K562 (cell line): ENCODE measurements around the gene IQGAP3. TPM values are rescaled to one million over a fixed set of nuclear protein-coding genes. Genes with fewer than 3 reads are reported as not detected.

Experiments
- CREM ChIP-seq: IDR thresholded peaks from 2 replicates; pipeline ENCODE4 v1.6.1; 2014; ENCODE audit warnings: antibody characterized with exemption, low read depth
- ETV6 ChIP-seq, 3 experiments: fragments of 150-350 bp in 1 of 3; sonication (generic) in 1 of 3; formaldehyde crosslinking in 1 of 3; IDR thresholded peaks; 2 replicates each; pipeline versions ENCODE4 v1.6.1 to v1.8.0; 2014 to 2022; ENCODE audit warnings: borderline replicate concordance in 2 of 3, low read depth in 2 of 3, antibody characterized with exemption in 1 of 3, low read length in 1 of 3, mild to moderate bottlenecking in 1 of 3, missing genetic modification reagents in 1 of 3
- HDAC6 ChIP-seq: IDR thresholded peaks from 2 replicates; pipeline ENCODE4 v1.6.1; 2012; ENCODE audit warnings: low read depth, mild to moderate bottlenecking, control low read depth, inconsistent platforms, low read length, moderate library complexity
- HEY1 ChIP-seq: fragments of 250-450 bp; sonication (Bioruptor Pico); IDR thresholded peaks from 2 replicates; pipeline ENCODE4 v1.5.0; 2020; ENCODE audit warnings: mild to moderate bottlenecking, moderate library complexity, borderline replicate concordance
- IRF1 ChIP-seq: sonication (generic); formaldehyde crosslinking; IDR thresholded peaks from 2 replicates; pipeline ENCODE4 v1.8.0; 2022; ENCODE audit warnings: missing genetic modification reagents, mild to moderate bottlenecking, borderline replicate concordance
- MCM2 ChIP-seq: fragments of 450-650 bp; IDR thresholded peaks from 2 replicates; pipeline ENCODE4 v1.6.1; 2017; ENCODE audit warnings: low read depth, mild to moderate bottlenecking
- PHB2 ChIP-seq: fragments of 450-650 bp; IDR thresholded peaks from 2 replicates; pipeline ENCODE4 v1.6.1; 2017; ENCODE audit warnings: low read depth
- PYGO2 ChIP-seq: fragments of 450-650 bp; IDR thresholded peaks from 2 replicates; pipeline ENCODE4 v1.6.1; 2016; ENCODE audit warnings: mild to moderate bottlenecking, missing genetic modification characterization, moderate library complexity, missing compliant biosample characterization
- REST ChIP-seq, 2 experiments: fragments of 450-650 bp; formaldehyde crosslinking in 1 of 2; IDR thresholded peaks; 2 replicates each; pipeline versions ENCODE4 v1.4.0 to v1.6.1; 2014 to 2020; ENCODE audit warnings: mild to moderate bottlenecking in 2 of 2, borderline replicate concordance in 1 of 2, low read depth in 1 of 2
- SMC3 ChIP-seq: conservative IDR thresholded peaks from 2 replicates; pipeline ENCODE4 v1.6.1; 2011; ENCODE audit warnings: low read depth, low read length, improper control_type of control experiment; ENCODE audit not compliant: insufficient read depth
- TAF1 ChIP-seq: IDR thresholded peaks from 2 replicates; pipeline ENCODE4 v1.6.1; 2011; ENCODE audit warnings: mild to moderate bottlenecking, low read length, moderate library complexity; ENCODE audit not compliant: insufficient read depth, control insufficient read depth, severe bottlenecking; ENCODE audit errors: extremely low read depth
- ZBTB8A ChIP-seq: fragments of 450-650 bp; IDR thresholded peaks from 2 replicates; pipeline ENCODE4 v1.6.1; 2018; ENCODE audit warnings: mild to moderate bottlenecking, moderate library complexity; ENCODE audit not compliant: partially characterized antibody
- ZFP36 ChIP-seq: fragments of 150-350 bp; IDR thresholded peaks from 2 replicates; pipeline ENCODE4 v1.6.1; 2018; ENCODE audit warnings: low read length, low read depth; ENCODE audit not compliant: partially characterized antibody
- ZFPM2 ChIP-seq: fragments of 250-450 bp; sonication (Bioruptor Pico); IDR thresholded peaks from 2 replicates; pipeline ENCODE4 v1.5.1; 2022; ENCODE audit warnings: mild to moderate bottlenecking
- ZNF785 ChIP-seq: fragments of 250-450 bp; sonication (Bioruptor Pico); IDR thresholded peaks from 2 replicates; pipeline ENCODE4 v1.4.0; 2020; ENCODE audit warnings: mild to moderate bottlenecking
- polyA plus RNA-seq, 8 experiments: library from polyadenylated mRNA; depleted of rRNA in 4 of 8; stranded (reverse) in 5 of 8; unstranded in 3 of 8; fragments of >200 nt; fragmentation: Nextera tagmentation in 2 of 8; fragmentation: Illumina TruSeq in 1 of 8; extraction: Ambion mirVana in 2 of 8; extraction: Trizol in 1 of 8; gene quantifications; 2 replicates each; pipeline versions ENCODE4 v1.2.1 to v1.2.3, GENCODE V29; 2011 to 2014; ENCODE audit warnings: inconsistent platforms in 1 of 8, missing spikeins in 1 of 8
- total RNA-seq, 7 experiments: library from RNA; depleted of rRNA in 6 of 7; stranded (reverse); fragments of >200 nt in 6 of 7; fragmentation: Illumina TruSeq in 2 of 7; extraction: Trizol in 2 of 7; gene quantifications; 2 replicates each; pipeline versions ENCODE4 v1.2.1 to v1.2.3, GENCODE V29; 2011 to 2021; ENCODE audit warnings: low replicate concordance in 1 of 7
- TF ChIP-seq, protein P1 (sequence below), 2 experiments: fragments of 450-650 bp; IDR thresholded peaks; 2 replicates each; pipeline ENCODE4 v1.6.1; 2016

The IQGAP3 gene
- total and polyA plus RNA-seq, 9 of the 15 experiments (the other 6 are each of a cell fraction or from before 2014, with no cell fraction given): 1.4 to 16.6 (median 11.9) TPM

GRCh38 chr1:156480411-156481192 is 91.8 kb downstream of the IQGAP3 start (continued):
- TF ChIP-seq IRF1 (no peak), PYGO2 (no peak), ZFPM2 (CRISPR knock-in tag) (no peak), ETV6 (IDR thresholded peaks at IDR 0.05; ENCODE audit: borderline replicate concordance in 1 of 2, low read depth in 2 of 2, low read length in 1 of 2) (no peak), ETV6 (CRISPR knock-in tag; IDR thresholded peaks at IDR 0.05; ENCODE audit: borderline replicate concordance) (no peak), ZBTB8A (no peak), HDAC6 (no peak), PHB2 (no peak), CREM (peak; percentile 66), MCM2 (no peak), SMC3 (0 out of 2 replicates have a peak, but pooled peaks have one; percentile 42), TAF1 (no peak), ZNF785 (CRISPR knock-in tag) (no peak), HEY1 (CRISPR knock-in tag) (no peak), ZFP36 (no peak), REST (IDR thresholded peaks at IDR 0.05; ENCODE audit: borderline replicate concordance) (peak; percentile 42; the same call in 1 of the 2 replicates), REST (CRISPR knock-in tag; IDR thresholded peaks at IDR 0.05; ENCODE audit: low read depth) (no peak)
- TF ChIP-seq, protein P1, sequence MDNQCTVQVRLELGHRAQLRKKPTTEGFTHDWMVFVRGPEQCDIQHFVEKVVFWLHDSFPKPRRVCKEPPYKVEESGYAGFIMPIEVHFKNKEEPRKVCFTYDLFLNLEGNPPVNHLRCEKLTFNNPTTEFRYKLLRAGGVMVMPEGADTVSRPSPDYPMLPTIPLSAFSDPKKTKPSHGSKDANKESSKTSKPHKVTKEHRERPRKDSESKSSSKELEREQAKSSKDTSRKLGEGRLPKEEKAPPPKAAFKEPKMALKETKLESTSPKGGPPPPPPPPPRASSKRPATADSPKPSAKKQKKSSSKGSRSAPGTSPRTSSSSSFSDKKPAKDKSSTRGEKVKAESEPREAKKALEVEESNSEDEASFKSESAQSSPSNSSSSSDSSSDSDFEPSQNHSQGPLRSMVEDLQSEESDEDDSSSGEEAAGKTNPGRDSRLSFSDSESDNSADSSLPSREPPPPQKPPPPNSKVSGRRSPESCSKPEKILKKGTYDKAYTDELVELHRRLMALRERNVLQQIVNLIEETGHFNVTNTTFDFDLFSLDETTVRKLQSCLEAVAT (IDR thresholded peaks at IDR 0.05): no peak
